Measurements from ENCODE around the gene ACBD5.
"Not testable (repeated sequence)": the region's sequence is repeated elsewhere in the genome, so short reads cannot be mapped to it uniquely, and the experiment has no call there.

Gene ACBD5, protein sequence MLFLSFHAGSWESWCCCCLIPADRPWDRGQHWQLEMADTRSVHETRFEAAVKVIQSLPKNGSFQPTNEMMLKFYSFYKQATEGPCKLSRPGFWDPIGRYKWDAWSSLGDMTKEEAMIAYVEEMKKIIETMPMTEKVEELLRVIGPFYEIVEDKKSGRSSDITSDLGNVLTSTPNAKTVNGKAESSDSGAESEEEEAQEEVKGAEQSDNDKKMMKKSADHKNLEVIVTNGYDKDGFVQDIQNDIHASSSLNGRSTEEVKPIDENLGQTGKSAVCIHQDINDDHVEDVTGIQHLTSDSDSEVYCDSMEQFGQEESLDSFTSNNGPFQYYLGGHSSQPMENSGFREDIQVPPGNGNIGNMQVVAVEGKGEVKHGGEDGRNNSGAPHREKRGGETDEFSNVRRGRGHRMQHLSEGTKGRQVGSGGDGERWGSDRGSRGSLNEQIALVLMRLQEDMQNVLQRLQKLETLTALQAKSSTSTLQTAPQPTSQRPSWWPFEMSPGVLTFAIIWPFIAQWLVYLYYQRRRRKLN

DNA sequence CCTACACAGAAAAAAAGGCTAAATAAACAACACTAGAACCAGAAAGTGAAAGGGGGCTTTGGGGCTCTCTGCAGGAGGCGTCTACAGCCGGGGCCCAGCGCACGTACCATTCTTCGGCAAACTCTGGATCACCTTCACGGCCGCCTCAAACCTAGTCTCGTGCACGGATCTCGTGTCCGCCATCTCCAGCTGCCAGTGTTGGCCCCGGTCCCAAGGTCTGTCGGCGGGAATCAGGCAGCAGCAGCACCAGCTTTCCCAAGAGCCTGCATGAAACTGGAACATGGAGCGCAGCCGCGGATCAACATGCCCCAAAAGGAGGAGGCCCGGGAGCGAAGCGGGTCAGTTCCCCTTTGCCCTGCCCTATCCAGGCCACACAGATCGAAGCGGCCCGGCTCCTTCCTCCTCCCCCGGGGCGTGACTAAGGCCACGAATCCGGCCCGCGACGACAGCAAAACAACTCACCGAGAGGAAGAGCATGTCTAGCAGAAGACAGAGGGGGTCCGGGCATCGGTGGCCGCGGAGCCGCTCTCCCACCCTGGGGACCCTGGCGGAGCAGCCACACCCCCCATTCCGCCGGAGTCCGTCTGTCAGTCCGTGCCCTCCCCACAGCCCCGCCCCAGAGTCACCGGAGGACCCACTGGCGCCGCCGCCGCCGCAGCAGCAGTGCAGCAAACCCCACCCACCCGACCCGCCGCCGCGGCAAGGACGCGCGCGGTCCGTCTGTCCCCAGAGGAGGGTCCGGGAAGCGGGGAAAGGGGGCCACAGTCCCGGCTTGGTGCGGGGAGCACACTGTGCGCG lies at the start of gene ACBD5:
TSS of gene ACBD5 (minus strand) at position 586 of the 798 bp plus-strand sequence. CDS start at position 477, 109 bp downstream.
- peak; percentile 90 to 94 for DNase-seq

DNA sequence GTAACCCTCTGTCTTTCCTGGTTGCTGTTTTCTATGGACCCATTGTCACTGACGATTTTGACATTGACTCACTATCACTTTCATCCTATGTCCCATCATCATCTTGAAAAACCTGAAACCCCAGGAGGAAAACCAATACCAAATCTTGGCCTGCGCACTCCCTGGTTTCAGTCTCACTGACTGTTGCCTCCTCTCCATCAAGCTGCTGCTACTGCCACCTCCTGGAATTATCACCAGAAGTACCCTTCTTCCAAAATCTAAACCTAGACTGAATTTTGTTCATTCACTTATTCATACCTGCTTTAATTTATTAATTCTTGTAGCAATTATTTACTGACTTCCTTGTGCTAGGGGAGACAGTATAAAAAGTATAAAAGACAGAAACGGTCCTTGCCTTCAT lies 44.5 kb upstream of the ACBD5 start:
- no peak for DNase-seq

DNA sequence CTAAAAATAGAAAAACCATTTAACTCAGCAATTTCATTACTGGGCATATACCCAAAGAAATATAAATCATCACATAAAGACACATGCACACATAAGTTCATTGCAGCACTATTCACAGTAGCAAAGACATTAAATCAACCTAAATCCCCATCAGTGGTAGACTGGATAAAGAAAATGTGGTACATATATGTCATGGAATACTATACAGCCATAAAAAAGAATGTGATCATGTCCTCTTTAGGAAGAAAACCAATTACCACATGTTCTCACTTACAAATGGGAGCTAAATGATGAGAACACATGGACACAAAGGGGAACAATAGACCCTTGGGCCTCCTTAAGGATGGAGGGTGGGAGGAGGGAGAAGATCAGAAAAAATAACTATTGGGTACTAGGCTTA lies 36.0 kb upstream of the ACBD5 start:
- no peak for DNase-seq

DNA sequence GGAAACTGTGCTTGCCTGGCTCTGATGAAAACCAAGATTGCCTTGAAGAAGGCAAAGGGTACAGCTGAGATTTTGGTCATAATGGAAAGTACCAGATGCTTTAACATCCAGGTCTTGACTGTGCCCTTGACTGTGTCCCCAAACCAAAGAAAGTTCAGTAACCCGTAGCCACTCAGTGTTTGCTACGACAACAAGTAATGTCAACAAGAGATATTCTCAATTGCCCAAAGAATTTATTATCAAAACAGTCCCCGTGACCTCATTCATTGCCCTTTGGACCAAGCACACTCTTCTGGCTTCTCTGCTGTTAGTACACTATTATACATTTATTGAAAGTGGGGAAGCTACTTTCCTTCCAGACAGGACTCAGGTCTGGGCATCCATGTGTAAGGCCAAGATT lies 25.4 kb upstream of the ACBD5 start:
- DNase-seq, result not testable (repeated sequence)

DNA sequence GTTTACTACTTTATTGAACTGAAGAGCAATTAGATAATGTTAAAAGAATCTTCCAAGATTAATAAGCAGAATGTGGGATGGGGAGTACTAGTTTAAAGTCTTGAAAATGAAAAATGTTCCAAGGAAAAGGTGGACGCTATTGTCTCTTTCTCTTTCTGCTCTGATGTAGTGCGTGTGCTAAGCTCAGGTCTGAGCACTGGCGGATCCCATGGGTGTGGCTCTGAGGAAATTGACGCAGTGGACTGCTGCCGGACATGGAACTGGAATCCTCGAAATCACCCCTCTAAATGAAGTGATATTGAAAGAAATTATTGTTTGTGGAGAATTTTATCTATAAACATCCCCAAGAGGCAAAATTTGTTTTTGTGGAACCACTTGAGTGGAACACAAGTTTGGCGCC lies 22.2 kb upstream of the ACBD5 start:
- DNase-seq, result not testable (repeated sequence)

DNA sequence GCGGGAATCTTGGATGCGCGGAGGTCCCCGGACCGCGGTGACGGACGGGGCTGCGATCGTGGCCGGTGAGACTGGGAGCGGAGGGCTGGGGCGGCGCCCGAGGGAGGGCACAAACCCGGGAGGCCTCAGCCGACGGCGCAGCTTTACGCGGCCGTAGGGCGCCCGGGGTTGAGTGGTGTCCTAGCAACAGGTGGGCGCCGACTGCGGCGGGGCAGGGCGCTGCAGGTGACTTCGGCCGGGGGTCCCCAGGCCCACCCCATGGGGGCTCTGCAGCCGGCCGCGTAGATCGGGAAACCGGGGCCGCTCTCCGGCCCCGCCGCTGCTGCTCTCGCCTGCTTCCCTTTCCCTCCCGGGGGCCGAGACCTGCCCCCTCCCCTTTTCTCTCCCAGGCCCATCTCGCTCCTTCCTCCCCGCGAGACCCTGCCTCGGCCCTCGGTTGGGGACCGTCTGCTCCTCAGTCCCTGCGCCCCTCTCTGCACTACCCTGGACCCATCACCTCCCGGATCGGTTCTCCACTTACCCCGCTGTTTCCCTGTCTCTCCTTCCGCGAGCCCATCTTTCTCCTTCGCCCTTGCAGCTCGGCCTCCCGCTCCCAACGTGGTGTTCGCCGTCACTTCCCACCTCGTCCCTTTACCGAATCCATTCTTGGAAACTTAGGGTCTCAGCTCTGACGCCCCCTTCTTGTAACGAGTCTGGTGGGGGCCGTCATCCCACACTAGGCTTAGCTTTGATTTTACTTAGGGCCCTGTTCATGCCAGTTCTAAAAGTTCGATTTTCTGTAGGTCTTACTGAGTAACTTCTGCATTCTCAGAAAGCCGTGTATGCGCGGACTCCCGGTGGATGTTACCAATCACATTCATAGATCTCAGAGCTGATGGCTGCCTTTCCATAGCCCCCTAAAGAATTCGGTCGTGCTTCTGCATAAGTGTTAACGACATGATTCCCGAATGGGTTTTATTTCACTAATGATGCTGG lies 18.5 kb upstream of the ACBD5 start:
- DNase-seq, result no peak

DNA sequence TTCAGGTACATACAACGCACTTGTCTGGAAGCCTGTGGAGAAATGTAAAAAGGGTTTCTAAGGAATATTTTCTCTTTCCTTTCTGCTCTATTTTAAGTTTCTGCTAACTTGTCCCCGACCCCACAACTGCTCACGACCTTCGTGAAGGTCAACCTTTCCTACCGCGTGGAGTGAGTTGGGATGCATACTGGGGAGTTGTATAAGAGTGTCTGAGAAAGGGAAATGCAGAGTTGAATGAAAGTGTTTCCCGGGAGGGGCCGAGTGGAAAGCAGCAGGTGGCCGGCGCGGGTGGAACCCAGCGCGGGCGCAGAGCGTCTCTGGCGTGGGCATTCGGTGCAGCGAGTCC lies 17.9 kb upstream of the ACBD5 start:
- DNase-seq, result no peak

DNA sequence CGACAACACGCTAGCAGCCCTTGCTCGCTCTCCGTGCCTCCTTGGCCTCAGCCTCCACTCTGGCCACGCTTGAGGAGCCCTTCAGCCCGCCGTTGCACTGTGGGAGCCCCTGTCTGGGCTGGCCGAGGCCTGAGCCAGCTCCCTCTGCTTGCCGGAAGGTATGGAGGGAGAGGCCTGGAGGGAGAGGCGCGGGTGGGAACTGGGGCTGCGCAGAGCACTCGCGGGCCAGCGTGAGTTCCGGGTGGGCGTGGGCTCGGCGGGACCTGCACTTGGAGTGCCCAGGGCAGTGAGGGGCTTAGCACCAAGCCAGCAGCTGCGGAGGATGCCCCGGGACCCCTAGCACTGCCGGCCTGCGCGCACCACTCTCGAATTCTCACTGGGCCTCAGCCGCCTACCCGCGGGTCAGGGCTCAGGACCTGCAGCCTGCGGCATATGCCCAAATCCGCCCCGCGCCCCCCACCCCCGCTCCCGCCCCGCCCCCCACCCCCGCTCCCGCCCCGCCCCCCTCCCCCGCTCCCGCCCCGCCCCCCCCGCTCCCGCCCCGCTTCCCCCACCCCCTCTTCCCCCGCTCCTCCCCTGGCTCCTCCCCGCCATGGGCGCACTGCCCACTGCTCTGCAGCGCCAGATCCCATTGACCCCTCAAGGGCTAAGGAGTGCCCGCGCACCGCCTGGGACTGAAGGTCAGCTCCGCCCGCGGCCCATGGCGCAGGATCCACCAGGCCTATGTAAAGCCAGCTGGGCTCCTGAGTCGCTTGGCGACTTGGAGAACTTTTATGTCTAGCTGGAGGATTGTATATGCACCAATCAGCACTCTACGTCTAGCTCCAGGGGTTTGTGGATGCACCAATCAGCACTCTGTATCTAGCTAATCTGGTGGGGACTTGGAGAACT lies 15.9 kb upstream of the ACBD5 start:
- DNase-seq, result no peak

DNA sequence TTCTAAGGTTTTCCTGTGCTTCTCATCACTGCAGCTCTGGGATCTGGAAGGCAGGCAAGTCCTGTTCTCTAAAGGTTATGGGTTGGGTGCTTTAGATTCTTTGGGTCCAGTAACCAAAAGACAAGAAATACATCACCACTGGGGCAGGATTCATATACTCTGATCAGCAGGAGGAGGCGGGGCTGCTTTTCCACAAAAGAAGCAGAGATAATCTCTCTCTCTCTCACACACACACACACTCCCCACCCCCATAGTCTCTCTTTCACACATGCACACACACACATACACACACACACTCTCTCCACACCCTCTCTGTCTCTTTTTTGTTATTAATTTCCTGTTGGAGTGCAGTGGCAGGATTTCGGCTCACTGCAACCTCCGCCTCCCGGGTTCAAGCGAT lies 13.0 kb upstream of the ACBD5 start:
- DNase-seq, result no peak

DNA sequence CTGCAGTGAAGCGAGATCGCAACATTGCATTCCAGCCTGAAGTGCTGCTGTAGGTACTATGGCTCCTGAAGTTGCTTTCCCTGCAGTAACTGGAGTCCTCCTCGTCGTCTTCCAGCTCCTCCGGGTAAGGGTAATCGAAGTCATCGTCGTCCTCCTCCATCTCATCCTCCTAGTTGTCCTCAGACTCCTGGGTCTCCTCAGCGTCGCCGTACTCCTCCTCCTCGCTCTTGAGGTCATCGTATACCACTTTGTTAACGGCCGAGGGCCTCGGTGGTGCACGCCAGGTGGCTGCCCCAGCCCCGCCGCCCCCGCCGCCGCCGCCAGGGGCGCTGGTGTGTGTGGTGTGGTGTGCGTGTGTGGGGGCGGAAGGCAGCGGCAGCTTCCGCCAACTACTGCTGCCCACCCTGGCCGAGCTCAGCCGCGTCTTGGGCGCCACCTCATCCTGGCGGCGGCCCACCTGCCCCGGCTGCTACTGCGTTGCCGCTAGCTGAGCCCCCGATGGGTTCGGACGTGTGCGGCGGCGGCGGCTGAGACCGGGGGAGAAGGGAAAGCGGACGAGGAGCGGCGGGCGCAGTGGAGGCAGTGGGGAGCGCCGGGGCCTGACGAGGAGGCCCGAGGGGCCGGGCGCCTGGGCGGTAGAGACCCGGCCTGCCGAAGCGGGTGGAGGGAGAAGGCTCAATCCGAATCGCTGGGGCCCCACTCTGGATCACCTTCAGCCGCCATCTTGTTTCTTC lies 11.8 kb upstream of the ACBD5 start:
- DNase-seq, result peak; percentile 34 to 67

DNA sequence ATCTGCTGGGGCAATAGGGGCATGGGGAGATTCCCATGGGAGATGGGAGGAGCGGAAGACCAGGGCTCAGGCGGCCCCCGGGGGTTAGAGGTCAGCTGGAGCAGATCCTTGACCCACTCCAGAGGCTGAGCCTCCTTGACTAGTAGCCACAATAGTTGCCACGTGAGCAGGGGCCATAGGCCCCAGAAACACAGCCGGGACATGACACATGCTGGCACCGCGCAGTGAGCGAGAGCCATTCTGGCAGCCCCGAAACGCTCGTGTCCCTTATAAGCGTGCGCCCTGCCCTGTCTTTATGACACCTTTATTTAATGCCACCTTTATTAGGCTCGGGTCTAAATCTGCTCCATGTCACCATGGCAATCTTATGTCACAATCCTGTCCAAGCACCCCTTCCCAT lies 11.0 kb upstream of the ACBD5 start:
- no peak for DNase-seq

DNA sequence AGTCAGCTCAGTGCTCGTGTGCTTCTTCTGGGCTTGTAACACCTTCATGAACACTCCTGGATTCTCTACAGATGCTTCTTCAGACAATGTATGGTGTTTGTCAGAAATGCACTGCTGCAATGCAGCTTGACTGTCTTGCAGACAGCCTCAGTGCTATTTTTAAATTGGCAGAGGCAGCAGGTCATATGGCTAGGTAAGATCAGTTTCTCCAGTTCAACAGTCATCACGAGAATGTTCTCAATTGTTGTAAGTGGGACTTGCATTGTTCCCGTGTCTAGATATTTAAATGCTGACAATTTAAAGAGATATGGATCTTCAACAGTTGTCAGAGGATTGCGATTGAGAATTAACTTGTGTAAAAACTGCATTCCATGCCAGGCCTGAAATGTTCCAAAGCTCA lies 7.6 kb upstream of the ACBD5 start:
- DNase-seq, result no peak

DNA sequence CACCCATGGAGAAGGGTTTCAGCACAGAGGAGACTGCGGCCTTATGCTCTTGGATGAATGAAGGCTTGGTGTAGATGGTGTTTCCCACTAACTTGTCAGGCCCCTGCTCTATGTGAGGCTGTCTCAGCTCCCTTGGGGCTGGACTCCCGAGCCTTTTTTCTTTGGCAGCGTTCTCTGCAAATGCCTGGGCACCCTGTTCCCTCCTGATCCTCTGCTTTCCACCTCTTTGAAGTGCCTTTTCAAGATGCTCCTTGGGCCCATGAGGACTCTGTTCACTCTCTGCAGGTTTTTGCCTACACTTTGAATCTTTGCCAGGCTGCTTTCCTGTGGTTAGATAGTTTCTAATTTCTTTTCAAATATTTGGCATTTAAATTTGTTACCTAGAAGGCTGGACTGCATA lies 6.8 kb upstream of the ACBD5 start:
- no peak for DNase-seq

DNA sequence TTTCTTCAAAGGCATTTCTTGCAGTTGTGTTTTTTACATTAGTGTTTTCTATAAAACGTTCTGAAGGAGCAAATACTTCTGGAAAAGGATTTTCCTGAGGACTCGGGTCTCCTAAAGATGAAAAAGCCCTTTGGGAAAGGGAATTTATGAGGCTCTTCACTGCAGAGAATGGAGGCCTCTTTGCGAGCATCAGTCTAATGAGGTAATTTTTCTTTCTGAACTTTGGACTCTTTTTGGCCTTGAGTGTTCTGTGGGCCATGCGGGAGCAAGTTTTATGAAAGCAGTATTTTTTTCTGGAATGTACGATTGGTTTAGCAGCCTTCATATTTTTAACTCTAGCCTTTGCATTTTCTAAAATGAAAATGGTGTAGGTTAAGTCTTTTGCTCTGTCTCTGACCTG lies 6.4 kb upstream of the ACBD5 start:
- no peak for DNase-seq

DNA sequence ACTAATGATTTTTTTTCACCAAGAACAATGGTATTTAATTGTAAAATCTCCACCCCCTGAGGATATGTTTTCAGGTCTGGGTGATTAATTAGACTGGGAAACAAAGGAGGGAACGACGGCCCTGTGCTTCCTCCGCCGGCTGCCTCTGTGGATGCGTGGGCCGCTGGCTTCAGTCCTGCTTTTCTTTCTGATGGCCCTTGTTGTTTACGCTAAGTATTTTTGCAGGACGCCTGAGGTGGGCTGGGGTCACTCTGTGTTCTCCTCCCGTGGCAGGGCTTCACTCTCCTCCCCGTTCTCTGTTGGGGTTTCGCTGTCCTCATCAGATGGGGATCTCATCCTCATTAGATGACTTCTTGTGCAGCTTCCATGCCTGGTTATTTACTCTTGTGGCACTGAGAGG lies 5.2 kb upstream of the ACBD5 start:
- no peak for DNase-seq

DNA sequence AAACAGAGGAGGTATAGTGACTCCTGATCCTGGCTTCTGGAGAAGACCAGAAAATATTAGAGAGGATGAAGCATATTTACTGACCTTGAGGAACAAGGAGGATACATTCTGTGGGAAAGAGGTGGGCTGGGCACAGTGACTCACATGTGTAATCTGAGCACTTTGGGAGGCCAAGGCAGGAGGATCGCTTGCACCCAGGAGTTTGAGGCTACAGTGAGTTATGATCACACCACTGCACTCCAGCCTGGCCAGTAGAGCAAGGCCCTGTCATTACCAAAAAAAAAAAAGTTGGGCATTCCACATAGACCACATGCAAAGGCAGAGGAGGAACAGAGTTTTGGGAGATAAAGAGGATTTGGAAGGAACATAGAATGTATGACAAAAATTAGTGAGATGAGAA lies 4.4 kb upstream of the ACBD5 start:
- no peak for DNase-seq

DNA sequence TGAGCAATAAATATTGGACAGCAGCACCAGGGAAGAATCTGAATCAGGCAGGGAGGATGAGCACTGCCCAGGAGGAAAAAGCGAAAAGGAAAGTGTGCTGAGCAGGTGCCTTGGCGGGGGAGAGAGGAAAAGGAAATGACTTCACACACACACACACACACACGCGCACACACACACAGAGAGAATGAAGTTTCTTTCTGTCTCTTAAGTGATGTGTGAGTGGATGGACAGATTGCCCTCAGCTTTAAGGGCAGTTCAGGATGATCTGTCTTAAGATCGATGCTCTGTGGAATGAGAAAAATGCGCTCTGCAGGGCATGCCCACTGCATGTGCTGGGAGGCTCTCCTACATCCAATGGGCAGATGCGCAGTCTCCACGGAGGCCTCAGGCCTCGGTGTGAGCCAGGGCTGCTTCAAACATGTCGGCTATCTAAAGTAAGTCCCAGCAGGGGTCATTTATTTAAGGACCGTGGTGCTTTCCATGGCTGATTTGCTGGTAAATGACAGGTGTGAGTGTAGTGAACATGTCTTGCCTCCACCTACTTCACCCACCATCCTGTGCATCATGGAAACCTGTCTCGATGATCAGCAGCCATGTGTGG lies 2.5 kb upstream of the ACBD5 start:
- peak; percentile 65 to 76 for DNase-seq

DNA sequence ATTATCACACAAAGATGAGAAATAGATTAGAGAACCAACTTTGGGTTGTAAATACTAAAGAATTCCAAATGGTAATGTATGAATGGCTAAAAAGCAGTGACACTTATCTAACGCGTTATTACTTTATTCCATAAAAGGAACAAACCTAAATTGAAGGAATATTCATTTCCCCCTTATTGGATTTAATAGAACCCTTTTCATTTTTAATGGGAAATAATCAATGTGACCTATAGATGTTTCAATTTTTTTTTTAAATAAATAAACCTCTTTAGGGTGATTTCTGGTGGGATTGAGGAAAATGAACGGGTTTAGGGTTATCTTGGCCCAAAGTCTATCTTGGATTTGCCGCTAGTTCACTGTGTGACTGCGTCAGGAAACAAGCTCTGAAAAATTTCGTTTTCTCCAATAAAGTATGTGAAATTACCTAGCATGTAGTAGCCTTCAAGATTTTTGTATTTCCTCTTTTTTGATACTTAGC lies 1.9 kb upstream of the ACBD5 start:
- DNase-seq, result no peak

DNA sequence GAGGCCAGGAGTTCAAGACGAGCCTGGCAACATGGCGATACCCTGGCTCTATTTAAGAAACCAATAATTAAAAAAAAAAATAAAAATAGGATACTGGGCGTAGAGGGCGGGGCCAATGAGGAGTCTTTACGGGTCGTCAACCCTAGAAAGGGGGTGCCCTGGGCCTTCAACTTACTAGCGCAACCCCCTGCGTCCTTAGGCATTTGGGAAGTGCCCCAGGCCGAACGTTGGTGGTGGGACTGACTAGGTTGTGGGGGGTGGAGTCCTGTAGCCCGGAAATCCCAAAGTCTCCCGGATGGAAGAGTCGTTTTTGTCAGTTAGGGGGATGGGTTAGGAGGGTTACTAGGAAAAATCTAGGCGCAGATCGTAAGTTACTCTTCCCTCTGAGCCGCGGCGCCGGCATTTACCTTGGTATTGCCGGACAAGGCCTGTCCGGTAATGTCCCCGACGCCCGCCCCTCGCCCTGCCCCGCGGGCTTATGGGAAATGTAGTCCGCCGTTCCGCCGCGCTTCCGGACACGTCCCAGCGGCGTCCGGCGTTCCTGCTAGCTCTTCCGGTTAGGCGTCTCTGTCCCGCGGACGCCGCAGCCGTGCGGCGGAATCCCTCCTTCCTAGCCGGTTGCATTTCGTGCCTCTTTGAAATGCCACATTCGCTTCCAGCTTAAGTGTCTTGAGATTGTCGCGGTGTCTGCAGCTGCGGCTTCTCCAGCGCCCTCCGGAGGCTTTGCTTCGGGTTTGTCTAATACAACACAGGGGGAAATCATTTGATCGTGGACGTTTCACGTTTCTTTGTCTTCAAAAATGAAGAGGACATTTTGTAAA lies 1.3 kb upstream of the ACBD5 start:
- peak; percentile 93 to 95 for DNase-seq

Measured in inflammatory macrophage treated with lipopolysaccharide for 1 hour (primary cell).